DOHH2 (cell line): Measurements from ENCODE around the gene PPP3CA.

Experiments
- H3F3A ChIP-seq: fragments of 200-600 bp; sonication (generic), shearing (Covaris generic); 2 replicates; pipeline ENCODE4 v1.6.0; 2016; ENCODE audit warnings: antibody characterized with exemption, mild to moderate bottlenecking; ENCODE audit not compliant: control insufficient read depth, insufficient read depth
- H3K27ac ChIP-seq: fragments of 200-600 bp; sonication (generic); 2 replicates; pipeline ENCODE4 v1.5.1; 2014; ENCODE audit warnings: low read depth, mild to moderate bottlenecking, low read length, moderate library complexity
- H3K27me3 ChIP-seq: fragments of 200-600 bp; sonication (generic); 2 replicates; pipeline ENCODE4 v1.6.1; 2014; ENCODE audit warnings: mild to moderate bottlenecking, low read length, mixed read lengths; ENCODE audit not compliant: control insufficient read depth
- H3K36me3 ChIP-seq: fragments of 200-600 bp; sonication (generic); 2 replicates; pipeline ENCODE4 v1.6.1; 2014; ENCODE audit warnings: mild to moderate bottlenecking, low read length, moderate library complexity, mixed read lengths; ENCODE audit not compliant: control insufficient read depth
- H3K4me1 ChIP-seq: fragments of 200-600 bp; sonication (generic); 2 replicates; pipeline ENCODE4 v1.6.1; 2014; ENCODE audit warnings: mild to moderate bottlenecking, low read length, mixed read lengths; ENCODE audit not compliant: control insufficient read depth
- H3K4me2 ChIP-seq: fragments of 200-600 bp; sonication (generic); 2 replicates; pipeline ENCODE4 v1.6.0; 2014; ENCODE audit warnings: mild to moderate bottlenecking, low read length, moderate library complexity
- H3K4me3 ChIP-seq: fragments of 200-600 bp; sonication (generic); 2 replicates; pipeline ENCODE4 v1.5.1; 2014; ENCODE audit warnings: mild to moderate bottlenecking, low read length, mixed read lengths
- H3K79me2 ChIP-seq: fragments of 200-600 bp; sonication (generic); 2 replicates; pipeline ENCODE4 v1.6.1; 2014; ENCODE audit warnings: mild to moderate bottlenecking, low read length, mixed read lengths; ENCODE audit not compliant: control insufficient read depth
- H3K9me2 ChIP-seq: fragments of 200-600 bp; sonication (generic); replicated peaks from 2 replicates; pipeline ENCODE4 v1.6.1; 2014; ENCODE audit warnings: mild to moderate bottlenecking, low read length, mixed read lengths; ENCODE audit not compliant: control insufficient read depth
- H3K9me3 ChIP-seq: fragments of 200-600 bp; sonication (generic); 2 replicates; pipeline ENCODE4 v1.6.1; 2014; ENCODE audit warnings: antibody characterized with exemption, low read length, mixed read lengths; ENCODE audit not compliant: control insufficient read depth, insufficient read depth
- H4K20me1 ChIP-seq: fragments of 200-600 bp; sonication (generic); 2 replicates; pipeline ENCODE4 v1.6.0; 2014; ENCODE audit warnings: low read depth, mild to moderate bottlenecking, antibody characterized with exemption, low read length, moderate library complexity; ENCODE audit not compliant: control insufficient read depth, insufficient read depth
- CTCF ChIP-seq: fragments of 200-600 bp; sonication (generic); IDR thresholded peaks from one replicate; pipeline ENCODE4 v1.5.1; 2014; ENCODE audit warnings: antibody characterized with exemption, mild to moderate bottlenecking, low read depth, low read length; ENCODE audit not compliant: poor library complexity, severe bottlenecking
- EZH2phosphoT487 ChIP-seq: fragments of 200-600 bp; sonication (generic); IDR thresholded peaks from 2 replicates; pipeline ENCODE4 v1.6.1; 2017; ENCODE audit warnings: borderline replicate concordance, mild to moderate bottlenecking, antibody characterized with exemption, low read length, moderate library complexity, mixed read lengths

Gene PPP3CA

GRCh38 chr4:101078950-101079349, 268.4 kb downstream of the PPP3CA start:
- Histone ChIP-seq H3K9me3 (no peaks in the 10 kb centered on the region), H3F3A (no peaks in the 10 kb centered on the region), H3K9me2 (no peaks in the 10 kb centered on the region), H3K79me2 (no peaks in the 10 kb centered on the region), H3K4me1 (peaks cover 15% of the 10 kb centered on the region), H4K20me1 (no peaks in the 10 kb centered on the region), H3K36me3 (no peaks in the 10 kb centered on the region), H3K4me2 (no peak overlapping the region), H3K4me3 (no peak overlapping the region), H3K27me3 (no peaks in the 10 kb centered on the region), H3K27ac (no peak overlapping the region)
- no peak for TF ChIP-seq EZH2phosphoT487
- no peak for TF ChIP-seq CTCF

GRCh38 chr4:101076032-101076431, 271.3 kb downstream of the PPP3CA start:
- no peaks in the 10 kb centered on the region for H3K79me2 ChIP-seq
- no peaks in the 10 kb centered on the region for H4K20me1 ChIP-seq
- no peaks in the 10 kb centered on the region for H3F3A ChIP-seq
- H3K27me3 ChIP-seq = no peaks in the 10 kb centered on the region
- H3K9me3 ChIP-seq = no peaks in the 10 kb centered on the region
- H3K4me3 ChIP-seq = no peak overlapping the region
- no peak overlapping the region for H3K4me2 ChIP-seq
- no peak overlapping the region for H3K27ac ChIP-seq
- no peaks in the 10 kb centered on the region for H3K36me3 ChIP-seq
- no peaks in the 10 kb centered on the region for H3K4me1 ChIP-seq
- TF ChIP-seq EZH2phosphoT487 = no peak
- no peak for TF ChIP-seq CTCF
- no peaks in the 10 kb centered on the region for H3K9me2 ChIP-seq

- H4K20me1 ChIP-seq = no peaks in the 10 kb centered on the region
- H3K9me2 ChIP-seq = no peaks in the 10 kb centered on the region
- H3K27ac ChIP-seq = no peak overlapping the region
- TF ChIP-seq CTCF (no peak), EZH2phosphoT487 (no peak)
- no peaks in the 10 kb centered on the region for H3K27me3 ChIP-seq
- H3K9me3 ChIP-seq = no peaks in the 10 kb centered on the region
- H3F3A ChIP-seq = no peaks in the 10 kb centered on the region
- H3K4me2 ChIP-seq = no peak overlapping the region
- H3K4me3 ChIP-seq = no peak overlapping the region
- H3K4me1 ChIP-seq = no peaks in the 10 kb centered on the region
- H3K36me3 ChIP-seq = no peaks in the 10 kb centered on the region
- no peaks in the 10 kb centered on the region for H3K79me2 ChIP-seq
These were observed 271.8 kb downstream of the PPP3CA start for GRCh38 chr4:101075536-101075935.

GRCh38 chr4:101074326-101074725, 273.0 kb downstream of the PPP3CA start:
- no peak for TF ChIP-seq EZH2phosphoT487
- no peak for TF ChIP-seq CTCF
- H3K27me3 ChIP-seq = no peaks in the 10 kb centered on the region
- no peak overlapping the region for H3K27ac ChIP-seq
- H3F3A ChIP-seq = no peaks in the 10 kb centered on the region
- H3K4me1 ChIP-seq = no peaks in the 10 kb centered on the region
- no peak overlapping the region for H3K4me2 ChIP-seq
- H3K79me2 ChIP-seq = no peaks in the 10 kb centered on the region
- no peak overlapping the region for H3K4me3 ChIP-seq
- H3K9me3 ChIP-seq = no peaks in the 10 kb centered on the region
- no peaks in the 10 kb centered on the region for H3K36me3 ChIP-seq
- H3K9me2 ChIP-seq = no peaks in the 10 kb centered on the region
- no peaks in the 10 kb centered on the region for H4K20me1 ChIP-seq
